Esophagus muscularis mucosa (tissue), 3 donors: ENCODE measurements around the gene RFPL3.

Source experiments
- CTCF ChIP-seq, 3 experiments: fragments of 200-600 bp in 2 of 3; fragments of 450-650 bp in 1 of 3; sonication (generic) in 2 of 3; IDR thresholded peaks; one replicate each; pipeline ENCODE4 v1.5.1; 2017 to 2019; ENCODE audit warnings: antibody characterized with exemption in 3 of 3, mild to moderate bottlenecking in 2 of 3, moderate library complexity in 1 of 3
- POLR2A ChIP-seq: fragments of 450-650 bp; IDR thresholded peaks from one replicate; pipeline ENCODE4 v1.6.1; 2017; ENCODE audit warnings: antibody characterized with exemption, moderate library complexity, mild to moderate bottlenecking, low read depth
- POLR2AphosphoS5 ChIP-seq, 2 donors: sonication (generic); formaldehyde crosslinking; IDR thresholded peaks; one replicate each; pipeline ENCODE4 v1.6.1; 2017; ENCODE audit warnings: antibody characterized with exemption in 2 of 2

GRCh38 chr22:32312748-32313147 is 44.9 kb upstream of the RFPL3 start:
- TF ChIP-seq CTCF (IDR thresholded peaks at IDR 0.05), result no peak
- no peak for TF ChIP-seq POLR2AphosphoS5 (IDR thresholded peaks at IDR 0.05)
- no peak for TF ChIP-seq POLR2A
